CD4-positive, alpha-beta T cell treated with Interferon alpha-2 for 1 hour (primary cell): Measurements from ENCODE around the gene ZNF830.
"Not testable (repeated sequence)": the region's sequence is repeated elsewhere in the genome, so short reads cannot be mapped to it uniquely, and the experiment has no call there.

ENCODE experiments used
- DNase-seq, 2 donors: peaks; one replicate each; pipeline ENCODE4 v3.0.0-alpha.2; 2020 to 2022

The ZNF830 gene

DNA sequence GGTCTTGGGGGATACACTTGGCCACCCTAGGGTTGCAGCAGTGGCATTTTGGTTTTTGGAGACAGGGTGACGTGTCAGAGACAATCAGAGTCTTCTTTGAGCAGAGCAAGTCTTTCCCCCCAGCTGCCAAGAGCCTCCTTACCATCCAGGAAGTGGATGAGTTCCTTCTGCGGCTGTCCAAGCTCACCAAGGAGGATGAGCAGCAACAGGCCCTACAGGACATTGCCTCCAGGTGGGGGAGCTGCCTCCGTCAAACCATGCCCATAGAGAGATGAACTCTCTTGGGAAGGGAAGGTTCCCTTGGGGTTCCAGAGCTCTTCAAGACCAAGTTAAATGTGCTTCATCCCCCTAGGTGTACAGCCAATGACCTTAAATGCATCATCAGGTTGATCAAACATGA lies 30.3 kb downstream of the ZNF830 start:
- DNase-seq, result no peak

DNA sequence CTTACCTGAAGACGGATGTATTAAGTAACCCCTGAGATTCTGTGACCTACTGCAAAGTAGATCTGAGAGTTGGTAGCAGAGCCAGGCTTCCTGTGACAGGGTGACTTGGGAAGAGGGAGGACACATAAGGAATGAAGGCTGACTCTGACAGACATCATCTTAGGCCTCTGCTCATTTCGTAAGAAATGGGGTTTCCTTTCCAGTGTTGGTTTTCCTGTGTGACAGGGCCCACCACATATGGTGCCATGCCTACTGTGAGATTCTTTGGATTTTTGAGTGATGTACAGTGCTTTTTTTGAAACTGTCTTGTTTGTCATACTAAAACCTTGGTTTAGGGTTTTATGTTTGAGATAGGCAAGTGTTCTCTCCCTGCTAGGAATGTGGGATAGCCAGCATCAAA lies 31.7 kb downstream of the ZNF830 start:
- no peak for DNase-seq

DNA sequence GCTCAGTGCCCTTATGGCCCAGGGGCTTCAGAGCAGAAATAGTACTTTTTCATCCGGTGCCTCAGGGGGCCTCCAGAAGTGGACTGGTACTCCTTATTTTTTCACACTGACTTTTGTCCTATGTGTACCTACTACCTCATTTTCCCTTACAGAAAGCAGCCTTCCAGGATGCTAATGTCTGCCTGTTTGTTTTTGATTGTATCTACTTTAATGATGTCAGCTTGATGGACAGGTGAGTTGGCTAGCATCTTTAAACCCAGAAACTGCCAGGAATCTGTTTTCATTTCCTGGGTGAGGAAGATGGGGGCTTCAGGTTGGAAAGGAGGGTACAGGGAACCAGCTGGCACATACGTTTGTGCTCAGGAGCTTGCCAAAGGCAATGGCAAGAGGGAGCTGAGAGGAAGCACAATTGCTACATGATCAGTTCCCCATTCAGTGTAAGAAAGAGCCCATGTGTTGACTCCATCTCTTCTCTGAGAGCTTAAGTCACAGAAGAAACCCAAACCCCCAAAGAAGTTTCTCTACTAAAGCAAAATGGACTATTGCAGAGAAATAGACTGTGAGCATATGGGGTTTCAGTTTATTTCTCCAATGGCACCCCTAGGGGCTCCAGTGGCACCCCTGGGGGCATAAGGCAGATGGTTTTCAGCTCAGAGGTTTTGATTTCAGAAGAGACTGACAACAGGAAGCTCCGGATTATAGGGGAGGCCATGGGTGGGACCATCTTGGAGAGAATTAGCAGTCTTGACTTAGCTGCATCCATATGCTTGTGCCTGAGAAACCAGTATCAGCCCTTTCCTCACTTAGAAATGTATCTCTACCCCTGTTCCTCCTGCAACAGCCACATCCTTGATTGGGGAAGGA lies 35.3 kb downstream of the ZNF830 start:
- no peak for DNase-seq

DNA sequence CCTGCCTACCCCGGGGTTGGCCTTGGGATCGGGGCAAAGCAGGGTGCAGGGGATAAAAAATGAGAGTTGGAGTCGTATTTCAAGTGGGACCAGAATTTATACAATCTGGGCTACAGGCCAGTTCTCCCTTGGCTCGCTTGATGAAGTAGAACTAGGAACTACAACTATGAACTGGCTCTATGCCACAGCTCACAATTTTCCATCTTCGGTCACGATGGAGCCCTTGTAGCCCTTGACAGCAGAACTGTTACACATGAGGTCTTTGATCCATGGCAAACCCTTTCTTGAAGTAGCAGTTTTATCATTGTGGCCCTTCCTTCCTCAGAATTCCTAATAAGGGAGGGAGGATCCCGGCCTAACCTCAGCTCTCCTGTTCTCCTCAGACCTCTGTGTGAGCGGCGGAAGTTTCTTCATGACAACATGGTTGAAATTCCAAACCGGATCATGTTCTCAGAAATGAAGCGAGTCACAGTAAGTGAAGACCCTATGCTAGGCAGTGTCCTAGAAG lies 36.1 kb downstream of the ZNF830 start:
- no peak for DNase-seq

DNA sequence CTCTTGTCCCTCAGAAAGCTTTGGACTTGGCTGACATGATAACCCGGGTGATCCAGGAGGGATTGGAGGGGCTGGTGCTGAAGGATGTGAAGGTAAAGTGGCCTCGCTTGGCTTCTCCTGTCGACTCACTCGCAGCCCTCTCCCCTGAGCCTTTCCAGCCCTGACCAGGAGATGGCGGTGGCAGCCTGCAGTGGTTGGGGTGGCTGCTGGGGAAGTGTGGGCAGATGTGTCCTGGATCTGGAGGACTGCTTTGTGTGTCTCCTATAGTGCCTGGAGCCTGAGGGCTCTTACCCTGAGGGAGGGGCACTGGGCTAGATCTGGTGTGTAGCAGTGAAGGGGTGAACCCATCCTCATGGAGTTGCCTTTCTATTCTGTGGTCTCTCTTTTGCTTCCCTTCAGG lies 36.9 kb downstream of the ZNF830 start:
- DNase-seq, result peak; percentile 81 to 86

DNA sequence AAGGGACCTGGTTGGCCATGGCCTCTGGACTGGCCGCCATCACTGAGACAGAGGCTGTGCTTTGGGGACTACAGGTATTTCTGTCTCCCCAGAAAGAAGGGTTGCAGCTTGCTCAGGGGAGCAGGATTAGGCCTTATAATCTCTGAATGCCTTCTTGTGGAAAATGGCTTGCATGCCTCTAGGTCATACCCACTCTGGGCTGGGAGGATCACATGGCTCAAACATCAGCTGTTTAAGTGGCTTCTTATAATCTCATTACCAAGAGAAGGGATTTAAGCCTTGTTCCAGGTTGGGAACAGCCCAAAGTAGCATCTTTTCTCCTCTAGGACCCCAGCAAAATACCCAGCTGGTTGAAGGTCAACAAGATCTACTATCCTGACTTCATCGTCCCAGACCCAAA lies 38.1 kb downstream of the ZNF830 start:
- DNase-seq, result no peak

DNA sequence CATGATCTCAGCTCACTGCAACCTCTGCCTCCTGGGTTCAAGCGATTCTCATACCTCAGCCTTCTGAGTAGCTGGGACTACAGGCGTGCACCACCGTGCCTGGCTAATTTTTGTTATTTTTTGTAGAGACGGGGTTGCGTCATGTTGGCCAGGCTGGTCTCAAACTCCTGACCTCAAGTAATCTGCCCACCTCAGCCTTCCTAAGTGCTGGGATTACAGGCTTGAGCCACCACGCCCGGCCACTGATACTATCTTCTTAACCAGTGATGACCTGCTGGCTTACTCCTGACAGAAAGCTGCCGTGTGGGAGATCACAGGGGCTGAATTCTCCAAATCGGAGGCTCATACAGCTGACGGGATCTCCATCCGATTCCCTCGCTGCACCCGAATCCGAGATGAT lies 39.6 kb downstream of the ZNF830 start:
- not testable (repeated sequence) for DNase-seq

DNA sequence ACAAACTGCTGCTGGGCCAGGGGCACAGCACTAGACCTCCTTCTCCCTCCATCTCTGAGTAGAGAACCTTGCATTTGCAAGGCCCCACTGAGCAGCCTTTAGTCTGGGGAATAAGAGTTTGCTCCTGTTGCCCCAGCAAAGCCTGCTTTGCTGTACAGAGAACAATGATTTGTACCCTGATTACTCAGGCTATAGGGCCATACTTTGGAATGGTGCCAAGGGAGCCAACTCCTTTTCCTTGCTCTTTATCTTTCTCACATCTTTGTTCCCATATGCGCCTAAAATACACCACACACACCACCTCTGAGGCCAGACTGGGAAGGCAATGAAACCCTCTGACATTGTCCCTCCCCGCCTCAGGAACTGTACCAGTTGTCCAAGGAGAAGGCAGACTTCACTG lies 40.2 kb downstream of the ZNF830 start:
- DNase-seq, result no peak

DNA sequence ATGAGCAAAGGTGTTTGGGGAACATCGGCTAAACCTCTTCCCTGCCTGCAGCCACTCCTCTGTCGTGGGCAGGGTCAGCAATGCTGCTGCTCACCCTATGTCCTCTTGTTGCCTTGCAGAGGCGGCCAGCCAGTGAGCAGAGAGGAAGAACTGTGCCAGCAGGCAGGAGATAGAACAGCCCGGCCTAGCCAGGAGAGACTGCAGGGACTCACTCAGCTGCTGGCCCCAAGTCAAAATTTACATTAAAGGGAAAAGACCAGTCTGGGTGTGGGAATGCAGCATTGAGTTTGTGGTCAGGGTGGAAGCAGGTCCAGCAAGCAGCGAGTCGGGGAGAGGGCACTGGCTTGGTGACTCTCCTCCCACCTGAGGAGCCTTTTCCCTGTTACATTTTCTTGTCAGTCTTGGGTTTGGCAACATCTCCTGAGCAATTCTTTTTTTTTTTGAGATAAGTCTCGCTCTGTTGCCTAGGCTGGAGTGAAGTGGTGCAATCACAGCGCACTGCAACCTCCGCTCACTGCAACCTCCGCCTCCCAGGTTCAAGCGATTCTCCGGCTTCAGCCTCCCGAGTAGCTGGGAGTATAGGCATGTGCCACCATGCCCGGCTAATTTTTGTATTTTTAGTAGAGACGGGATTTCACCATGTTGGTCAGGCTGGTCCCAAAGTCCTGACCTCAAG lies 41.7 kb downstream of the ZNF830 start:
- DNase-seq, result no peak

DNA sequence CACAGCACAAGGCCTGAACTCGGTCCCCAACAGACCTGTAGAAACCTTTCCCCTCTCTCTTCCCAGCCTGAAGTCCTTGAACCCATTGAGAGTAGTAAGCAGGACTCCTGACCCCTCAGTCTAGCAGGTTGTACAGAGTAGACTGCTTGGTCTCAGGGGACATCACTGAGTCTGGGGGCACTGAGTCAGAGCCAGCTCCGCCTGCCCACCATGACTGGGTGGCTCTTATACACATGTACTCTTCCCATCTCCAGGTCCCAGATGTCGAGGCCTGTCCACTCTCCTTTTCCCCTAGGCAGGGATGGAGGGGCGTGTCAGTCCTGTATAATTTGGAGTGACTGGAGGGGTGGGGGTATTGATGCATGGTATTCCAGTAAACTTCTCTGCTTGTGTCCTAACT lies 42.4 kb downstream of the ZNF830 start:
- no peak for DNase-seq

DNA sequence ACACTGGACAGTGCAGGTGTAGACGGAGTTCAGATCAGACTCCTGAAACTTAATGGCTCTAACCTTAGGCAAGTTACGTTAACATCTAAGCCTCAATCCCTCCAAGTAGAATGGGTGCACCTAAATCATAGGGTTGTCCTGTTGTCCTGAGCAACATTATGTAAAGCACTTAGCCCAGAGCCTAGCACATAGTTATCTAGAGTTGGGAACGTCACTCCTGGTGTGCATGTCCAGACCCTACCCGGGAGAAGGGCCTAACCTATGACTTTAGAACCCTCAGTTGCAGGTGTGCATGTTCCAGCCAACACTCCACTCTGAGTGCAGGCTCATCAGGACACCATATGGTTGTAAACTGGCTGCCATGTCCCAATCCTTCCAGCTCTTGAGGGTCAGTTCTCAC lies 45.0 kb downstream of the ZNF830 start:
- no peak for DNase-seq

DNA sequence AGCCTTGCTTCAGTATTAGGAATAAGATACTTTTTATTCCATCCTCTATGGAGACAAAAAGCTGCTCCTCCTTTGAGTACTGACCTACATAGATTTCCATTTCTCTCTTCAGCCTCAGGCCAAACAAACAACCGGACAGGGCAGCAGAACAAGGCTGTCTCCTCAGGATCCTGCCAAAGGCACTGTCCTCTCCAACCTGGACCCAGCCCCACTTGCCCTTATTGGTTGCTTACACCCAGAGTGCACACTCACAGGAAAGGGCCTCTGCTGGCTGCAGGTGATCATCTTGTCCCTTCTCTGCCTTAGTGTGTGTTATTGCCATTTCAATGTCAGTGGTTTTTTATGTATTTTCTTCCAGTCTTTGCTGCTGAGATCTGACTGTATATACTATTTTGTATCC lies 45.6 kb downstream of the ZNF830 start:
- no peak for DNase-seq

DNA sequence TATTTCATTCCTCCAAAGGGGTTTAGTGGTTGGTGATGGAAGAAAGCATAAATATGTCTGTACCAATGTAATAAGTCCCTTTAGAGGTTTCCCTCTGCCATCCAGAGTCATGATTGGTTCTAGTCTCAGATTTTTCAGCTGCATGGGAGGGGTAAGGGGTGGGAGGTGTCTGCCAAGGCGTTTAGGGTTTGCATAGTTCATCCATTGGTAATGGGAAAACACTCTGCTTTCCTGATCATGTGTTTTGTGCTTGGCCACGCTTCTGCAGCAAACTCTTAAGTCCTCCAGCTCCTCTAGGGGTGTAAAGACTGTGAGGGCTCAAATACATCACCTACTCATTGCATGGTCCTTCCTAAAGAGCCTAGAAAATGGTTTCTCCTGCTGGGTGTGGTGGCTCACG lies 48.8 kb downstream of the ZNF830 start:
- DNase-seq, result no peak

DNA sequence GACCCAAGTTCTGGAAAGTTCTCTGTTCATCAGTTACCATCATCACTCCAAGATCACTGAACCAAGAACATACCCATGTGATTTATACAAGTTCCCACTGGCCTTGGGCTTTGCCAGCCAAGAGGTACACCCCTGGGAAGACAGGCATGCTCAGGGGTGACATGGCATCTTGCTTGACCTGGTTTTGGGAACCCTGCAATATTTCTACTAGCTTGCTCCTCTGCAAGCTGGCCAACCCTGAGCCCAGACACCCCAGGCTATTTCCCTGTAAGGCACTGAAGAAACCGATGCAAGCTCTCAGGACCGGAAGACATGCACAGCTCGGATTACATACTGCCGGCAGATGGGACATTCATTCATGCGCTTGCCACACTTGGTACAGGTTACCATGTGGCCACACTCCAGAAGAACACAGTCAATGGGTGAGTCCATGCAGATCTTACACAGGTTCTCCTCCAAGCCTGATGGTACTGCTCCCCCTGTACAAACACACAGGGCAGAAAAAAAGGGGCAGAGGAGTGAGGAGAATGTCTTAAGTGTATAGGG lies 50.4 kb downstream of the ZNF830 start:
- no peak for DNase-seq
